ENCODE data around the gene MKNK2.
"Not testable (repeated sequence)": the region's sequence is repeated elsewhere in the genome, so short reads cannot be mapped to it uniquely, and the experiment has no call there.

Gene MKNK2

DNA sequence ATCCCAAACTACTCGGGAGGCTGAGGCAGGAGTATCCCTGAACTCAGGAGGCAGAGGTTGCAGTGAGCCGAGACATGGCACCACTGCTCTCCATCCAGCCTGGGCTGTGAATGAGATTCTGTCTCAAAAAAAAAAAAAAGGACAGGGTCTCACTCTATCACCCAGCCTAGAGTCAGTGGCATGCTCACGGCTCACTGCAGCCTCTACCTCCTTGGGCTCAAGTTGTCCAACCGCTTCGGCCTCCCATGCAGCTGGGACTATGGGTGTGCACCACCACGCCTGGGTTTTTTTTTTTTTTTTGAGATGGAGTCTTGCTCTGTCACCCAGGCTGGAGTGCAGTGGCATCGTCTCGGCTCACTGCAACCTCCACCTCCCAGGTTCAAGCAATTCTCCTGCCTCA, 14.6 kb downstream of the MKNK2 start:
- H3K4me3 ChIP-seq (ENCODE audit: low read depth, low read length): no peak overlapping the region
- no peak for DNase-seq (ENCODE audit: low read depth)
- TF ChIP-seq, protein P1, sequence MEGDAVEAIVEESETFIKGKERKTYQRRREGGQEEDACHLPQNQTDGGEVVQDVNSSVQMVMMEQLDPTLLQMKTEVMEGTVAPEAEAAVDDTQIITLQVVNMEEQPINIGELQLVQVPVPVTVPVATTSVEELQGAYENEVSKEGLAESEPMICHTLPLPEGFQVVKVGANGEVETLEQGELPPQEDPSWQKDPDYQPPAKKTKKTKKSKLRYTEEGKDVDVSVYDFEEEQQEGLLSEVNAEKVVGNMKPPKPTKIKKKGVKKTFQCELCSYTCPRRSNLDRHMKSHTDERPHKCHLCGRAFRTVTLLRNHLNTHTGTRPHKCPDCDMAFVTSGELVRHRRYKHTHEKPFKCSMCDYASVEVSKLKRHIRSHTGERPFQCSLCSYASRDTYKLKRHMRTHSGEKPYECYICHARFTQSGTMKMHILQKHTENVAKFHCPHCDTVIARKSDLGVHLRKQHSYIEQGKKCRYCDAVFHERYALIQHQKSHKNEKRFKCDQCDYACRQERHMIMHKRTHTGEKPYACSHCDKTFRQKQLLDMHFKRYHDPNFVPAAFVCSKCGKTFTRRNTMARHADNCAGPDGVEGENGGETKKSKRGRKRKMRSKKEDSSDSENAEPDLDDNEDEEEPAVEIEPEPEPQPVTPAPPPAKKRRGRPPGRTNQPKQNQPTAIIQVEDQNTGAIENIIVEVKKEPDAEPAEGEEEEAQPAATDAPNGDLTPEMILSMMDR (IDR thresholded peaks at IDR 0.05; ENCODE audit: control insufficient read depth, extremely low read depth, insufficient read depth): no peak

GRCh38 chr19:2035590-2035991, 15.5 kb downstream of the MKNK2 start:
- TF ChIP-seq, protein P1 (IDR thresholded peaks at IDR 0.05; ENCODE audit: control insufficient read depth, extremely low read depth, insufficient read depth): no peak
- H3K4me3 ChIP-seq (ENCODE audit: low read depth, low read length): no peak overlapping the region
- no peak for DNase-seq (ENCODE audit: low read depth)

GRCh38 chr19:2034729-2035589, 16.1 kb downstream of the MKNK2 start:
- DNase-seq (ENCODE audit: low read depth): no peak
- no peak overlapping the region for H3K4me3 ChIP-seq (ENCODE audit: low read depth, low read length)
- TF ChIP-seq, protein P1 (IDR thresholded peaks at IDR 0.05; ENCODE audit: control insufficient read depth, extremely low read depth, insufficient read depth): no peak

- not testable (repeated sequence) for DNase-seq (ENCODE audit: low read depth); H3K4me3 ChIP-seq (ENCODE audit: low read depth, low read length)
Measured at GRCh38 chr19:2034253-2034652, 16.8 kb downstream of the MKNK2 start.

DNA sequence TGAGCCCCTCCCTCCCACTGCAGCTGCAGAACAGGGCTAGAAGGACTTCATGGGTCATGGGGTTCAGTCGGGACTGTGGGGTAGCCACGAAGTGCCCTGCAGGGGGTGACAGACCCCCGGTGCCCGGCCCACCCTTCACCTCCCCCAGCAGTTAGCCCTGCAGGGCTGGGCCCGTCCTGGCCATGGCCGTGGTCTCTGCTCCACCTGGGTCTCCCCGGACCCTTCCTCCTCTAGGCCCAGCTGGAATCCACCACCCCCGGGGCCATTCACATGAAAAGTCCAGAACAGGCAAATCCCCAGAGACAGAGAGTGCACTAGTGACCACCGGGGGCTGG, 17.3 kb downstream of the MKNK2 start:
- no peak overlapping the region for H3K4me3 ChIP-seq (ENCODE audit: low read depth, low read length)
- TF ChIP-seq, protein P1 (IDR thresholded peaks at IDR 0.05; ENCODE audit: control insufficient read depth, extremely low read depth, insufficient read depth): no peak
- DNase-seq (ENCODE audit: low read depth): no peak

DNA sequence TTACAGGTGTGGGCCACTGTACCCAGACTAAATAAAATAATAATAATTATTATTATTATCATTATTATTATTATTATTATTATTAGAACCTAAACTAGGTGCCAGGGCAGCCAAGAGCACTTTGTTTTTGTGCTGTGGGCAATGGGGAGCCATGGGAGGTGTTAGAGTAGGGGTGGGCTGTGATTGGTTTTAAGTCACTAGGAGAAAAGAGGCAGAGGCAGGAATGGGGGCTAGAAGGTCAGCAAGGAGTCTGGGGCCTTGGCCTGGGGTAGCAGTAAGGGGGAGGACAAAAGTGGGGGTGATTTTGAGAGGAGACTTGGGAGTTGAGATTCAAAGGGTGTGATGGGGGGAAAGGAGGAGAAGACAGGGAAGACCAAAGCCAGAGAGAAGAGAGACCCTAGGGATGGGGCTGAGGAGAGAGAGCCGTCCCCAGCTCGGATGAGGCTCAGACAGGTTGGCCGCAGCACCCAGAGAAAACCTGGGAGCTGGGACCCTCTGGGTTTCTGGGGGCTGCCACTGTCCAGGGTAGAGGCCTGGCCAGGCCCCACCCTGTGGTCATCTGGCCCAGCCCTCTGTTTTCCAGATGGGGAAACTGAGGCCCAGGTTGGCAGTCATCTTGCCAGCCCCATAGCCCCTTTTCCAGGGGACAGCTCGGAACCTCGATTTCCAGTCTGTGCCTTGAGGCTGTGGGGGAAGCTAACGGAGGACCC, 17.8 kb downstream of the MKNK2 start:
- H3K4me3 ChIP-seq (ENCODE audit: low read depth, low read length): no peak overlapping the region
- DNase-seq (ENCODE audit: low read depth): no peak
- TF ChIP-seq, protein P1 (IDR thresholded peaks at IDR 0.05; ENCODE audit: control insufficient read depth, extremely low read depth, insufficient read depth): no peak

DNA sequence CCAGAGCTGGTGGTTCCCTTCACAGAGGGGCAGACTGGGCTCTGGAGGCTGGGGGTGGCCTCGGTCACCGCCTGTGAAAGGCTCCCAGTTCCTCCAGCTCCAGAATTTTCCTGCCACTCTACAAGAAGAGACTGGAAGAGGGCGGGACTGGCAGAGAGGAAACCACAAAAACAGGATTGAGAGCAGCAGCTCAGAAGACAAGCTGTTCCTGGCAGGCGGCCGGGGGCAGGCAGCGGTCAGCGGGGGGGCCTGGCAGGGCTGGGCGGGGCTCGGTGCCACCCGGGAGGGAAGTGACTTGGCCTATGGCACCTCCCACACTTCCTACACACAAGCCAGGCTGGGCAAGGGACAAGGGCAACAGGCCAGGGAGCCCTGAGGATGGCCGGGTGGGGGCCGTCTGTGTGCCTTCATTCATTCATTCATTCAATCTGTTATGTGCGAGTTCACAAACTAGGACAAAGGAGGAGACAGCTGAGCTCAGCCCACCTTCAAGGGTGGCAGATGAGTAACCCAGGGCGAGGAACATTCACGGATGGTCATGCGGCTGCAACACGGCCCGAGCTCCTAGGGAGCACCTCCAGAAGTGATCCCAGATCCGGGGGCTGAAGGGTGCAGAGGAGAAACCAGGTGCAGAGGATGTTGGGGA, 18.6 kb downstream of the MKNK2 start:
- TF ChIP-seq, protein P1 (IDR thresholded peaks at IDR 0.05; ENCODE audit: control insufficient read depth, extremely low read depth, insufficient read depth): no peak
- H3K4me3 ChIP-seq (ENCODE audit: low read depth, low read length): no peak overlapping the region
- peak; percentile 90 for DNase-seq (ENCODE audit: low read depth)

All from LNCaP clone FGC (cell line).